Nephron progenitor cell (in vitro differentiated cells): ENCODE measurements around the gene ZMIZ1.

ENCODE experiments used
- DNase-seq: peaks from one replicate; pipeline ENCODE4 v3.0.0; 2021
- H3K27ac Mint-ChIP-seq: 2 replicates; pipeline ENCODE4 v1.8.0; 2021; ENCODE audit warnings: mild to moderate bottlenecking, moderate library complexity, mixed read lengths
- H3K27me3 Mint-ChIP-seq: 2 replicates; pipeline ENCODE4 v1.8.0; 2021; ENCODE audit warnings: mild to moderate bottlenecking, low read depth, mixed read lengths; ENCODE audit not compliant: poor library complexity
- H3K36me3 Mint-ChIP-seq: 2 replicates; pipeline ENCODE4 v1.8.0; 2021; ENCODE audit warnings: low read depth, mixed read lengths
- H3K4me1 Mint-ChIP-seq: 2 replicates; pipeline ENCODE4 v1.8.0; 2021; ENCODE audit warnings: mixed read lengths
- H3K4me3 Mint-ChIP-seq: 2 replicates; pipeline ENCODE4 v1.8.0; 2021; ENCODE audit warnings: mild to moderate bottlenecking, moderate library complexity, mixed read lengths
- H3K9me3 Mint-ChIP-seq: 2 replicates; pipeline ENCODE4 v1.8.0; 2021; ENCODE audit warnings: mild to moderate bottlenecking, moderate library complexity, mixed read lengths
- CTCF ChIP-seq: fragments of 200-600 bp; sonication (generic); IDR thresholded peaks from 2 replicates; pipeline ENCODE4 v1.5.0; 2021; ENCODE audit warnings: antibody characterized with exemption

The ZMIZ1 gene

GRCh38 chr10:79222186-79222585, 153.4 kb downstream of the ZMIZ1 start:
- no peak for DNase-seq
- Mint-ChIP-seq H3K9me3 (no peaks in the 10 kb centered on the region), H3K4me3 (no peak overlapping the region), H3K27ac (peak overlapping the region; percentile 77), H3K36me3 (peaks cover 43% of the 10 kb centered on the region), H3K27me3 (no peaks in the 10 kb centered on the region), H3K4me1 (peaks cover 67% of the 10 kb centered on the region)
- no peak for TF ChIP-seq CTCF

GRCh38 chr10:79223091-79224048, 154.6 kb downstream of the ZMIZ1 start:
- DNase-seq: peak; percentile 69
- peaks cover 37% of the 10 kb centered on the region for H3K36me3 Mint-ChIP-seq
- peak overlapping the region; percentile 61 for H3K4me3 Mint-ChIP-seq
- H3K27me3 Mint-ChIP-seq: no peaks in the 10 kb centered on the region
- no peaks in the 10 kb centered on the region for H3K9me3 Mint-ChIP-seq
- peak overlapping the region; percentile 97 for H3K27ac Mint-ChIP-seq
- TF ChIP-seq CTCF: no peak
- H3K4me1 Mint-ChIP-seq: peaks cover 76% of the 10 kb centered on the region

GRCh38 chr10:79224263-79224949, 155.6 kb downstream of the ZMIZ1 start:
- peaks cover 78% of the 10 kb centered on the region for H3K4me1 Mint-ChIP-seq

GRCh38 chr10:79224992-79225391, 156.2 kb downstream of the ZMIZ1 start:
- Mint-ChIP-seq H3K27me3 (peaks cover 1% of the 10 kb centered on the region), H3K27ac (no peak overlapping the region), H3K4me1 (peaks cover 83% of the 10 kb centered on the region), H3K36me3 (peaks cover 24% of the 10 kb centered on the region), H3K9me3 (no peaks in the 10 kb centered on the region), H3K4me3 (no peak overlapping the region)
- TF ChIP-seq CTCF: no peak
- no peak for DNase-seq

More at GRCh38 chr10:79224263-79224949, 155.6 kb downstream of the ZMIZ1 start:
- H3K9me3 Mint-ChIP-seq: no peaks in the 10 kb centered on the region
- TF ChIP-seq CTCF: no peak
- H3K27ac Mint-ChIP-seq: peak overlapping the region; percentile 85
- peaks cover 27% of the 10 kb centered on the region for H3K36me3 Mint-ChIP-seq
- peak overlapping the region; percentile 61 for H3K4me3 Mint-ChIP-seq
- no peak for DNase-seq
- no peaks in the 10 kb centered on the region for H3K27me3 Mint-ChIP-seq

GRCh38 chr10:79226391-79227245, 157.9 kb downstream of the ZMIZ1 start:
- Mint-ChIP-seq H3K4me3 (no peak overlapping the region), H3K36me3 (peaks cover 26% of the 10 kb centered on the region), H3K4me1 (peaks cover 75% of the 10 kb centered on the region), H3K27me3 (peaks cover 4% of the 10 kb centered on the region), H3K9me3 (no peaks in the 10 kb centered on the region), H3K27ac (no peak overlapping the region)
- no peak for DNase-seq
- TF ChIP-seq CTCF: no peak
